Subcutaneous adipose tissue (tissue), 4 donors: Measurements from ENCODE around the gene SLC6A17. TPM values are rescaled to one million over a fixed set of nuclear protein-coding genes. Genes with fewer than 3 reads are reported as not detected.

ENCODE experiments used
- total RNA-seq, 4 donors: library from RNA; depleted of rRNA; stranded (reverse); fragments of >200 nt; gene quantifications; one replicate each; pipeline ENCODE4 v1.1.0, GENCODE V29; 2016
- TF ChIP-seq, protein P1 (sequence below): fragments of 450-650 bp; IDR thresholded peaks from one replicate; pipeline ENCODE4 v1.5.1; 2016; ENCODE audit warnings: low read depth, mild to moderate bottlenecking, control low read depth, antibody characterized with exemption, moderate library complexity

The SLC6A17 gene
- total RNA-seq, 4 donors from 2014 or later = under 0.01 TPM; not detected in 3

DNA sequence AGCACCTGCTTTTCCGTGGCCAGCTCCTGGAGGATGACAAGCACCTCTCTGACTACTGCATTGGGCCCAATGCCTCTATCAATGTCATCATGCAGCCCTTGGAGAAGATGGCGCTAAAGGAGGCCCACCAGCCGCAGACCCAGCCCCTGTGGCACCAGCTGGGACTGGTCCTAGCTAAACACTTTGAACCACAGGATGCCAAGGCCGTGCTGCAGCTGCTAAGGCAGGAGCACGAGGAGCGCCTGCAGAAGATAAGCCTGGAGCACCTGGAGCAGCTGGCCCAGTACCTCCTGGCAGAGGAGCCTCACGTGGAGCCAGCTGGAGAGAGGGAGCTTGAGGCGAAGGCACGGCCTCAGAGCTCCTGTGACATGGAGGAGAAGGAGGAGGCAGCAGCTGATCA, 37.6 kb upstream of the SLC6A17 start:
- TF ChIP-seq, protein P1, sequence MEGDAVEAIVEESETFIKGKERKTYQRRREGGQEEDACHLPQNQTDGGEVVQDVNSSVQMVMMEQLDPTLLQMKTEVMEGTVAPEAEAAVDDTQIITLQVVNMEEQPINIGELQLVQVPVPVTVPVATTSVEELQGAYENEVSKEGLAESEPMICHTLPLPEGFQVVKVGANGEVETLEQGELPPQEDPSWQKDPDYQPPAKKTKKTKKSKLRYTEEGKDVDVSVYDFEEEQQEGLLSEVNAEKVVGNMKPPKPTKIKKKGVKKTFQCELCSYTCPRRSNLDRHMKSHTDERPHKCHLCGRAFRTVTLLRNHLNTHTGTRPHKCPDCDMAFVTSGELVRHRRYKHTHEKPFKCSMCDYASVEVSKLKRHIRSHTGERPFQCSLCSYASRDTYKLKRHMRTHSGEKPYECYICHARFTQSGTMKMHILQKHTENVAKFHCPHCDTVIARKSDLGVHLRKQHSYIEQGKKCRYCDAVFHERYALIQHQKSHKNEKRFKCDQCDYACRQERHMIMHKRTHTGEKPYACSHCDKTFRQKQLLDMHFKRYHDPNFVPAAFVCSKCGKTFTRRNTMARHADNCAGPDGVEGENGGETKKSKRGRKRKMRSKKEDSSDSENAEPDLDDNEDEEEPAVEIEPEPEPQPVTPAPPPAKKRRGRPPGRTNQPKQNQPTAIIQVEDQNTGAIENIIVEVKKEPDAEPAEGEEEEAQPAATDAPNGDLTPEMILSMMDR = no peak

DNA sequence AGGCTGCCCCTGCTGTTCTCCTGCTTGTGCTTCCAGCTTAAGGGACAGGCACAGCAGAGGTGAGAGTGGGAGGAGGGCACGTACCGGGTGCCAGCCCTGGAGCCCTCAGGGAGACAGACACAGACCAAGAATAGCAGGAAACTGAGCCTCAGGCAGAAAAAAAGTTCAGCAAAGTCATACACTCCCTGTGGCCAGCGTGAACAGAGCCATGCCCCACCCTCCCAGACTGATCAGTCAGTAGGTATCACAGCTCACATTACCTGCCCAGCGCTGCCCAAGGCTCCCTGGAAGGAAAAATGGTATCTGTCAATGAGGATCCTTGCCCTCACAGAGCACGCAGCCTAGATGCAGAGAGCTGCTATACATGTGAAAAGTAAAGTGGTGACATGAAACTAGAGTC, 36.7 kb upstream of the SLC6A17 start:
- TF ChIP-seq, protein P1 = no peak

DNA sequence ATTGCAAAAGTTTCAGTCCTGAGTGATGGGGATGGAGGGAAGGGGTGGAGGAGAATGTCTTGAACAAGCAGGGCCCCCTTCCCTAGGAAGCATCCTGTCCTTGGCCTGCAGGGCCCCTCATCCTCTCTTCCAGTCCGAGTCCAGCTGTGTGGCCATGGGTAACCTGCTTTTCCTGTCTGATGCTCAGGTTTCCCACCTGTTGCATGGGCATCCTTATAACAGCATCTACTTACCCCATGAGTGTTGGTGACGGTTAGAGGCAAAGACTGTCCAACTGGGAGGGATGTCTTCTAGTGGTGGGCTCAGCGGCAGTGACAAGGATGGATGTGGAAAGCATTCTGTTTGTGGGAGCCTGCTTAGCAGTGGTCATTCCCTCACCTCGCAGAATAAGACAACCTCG, 36.1 kb upstream of the SLC6A17 start:
- TF ChIP-seq, protein P1 = no peak

DNA sequence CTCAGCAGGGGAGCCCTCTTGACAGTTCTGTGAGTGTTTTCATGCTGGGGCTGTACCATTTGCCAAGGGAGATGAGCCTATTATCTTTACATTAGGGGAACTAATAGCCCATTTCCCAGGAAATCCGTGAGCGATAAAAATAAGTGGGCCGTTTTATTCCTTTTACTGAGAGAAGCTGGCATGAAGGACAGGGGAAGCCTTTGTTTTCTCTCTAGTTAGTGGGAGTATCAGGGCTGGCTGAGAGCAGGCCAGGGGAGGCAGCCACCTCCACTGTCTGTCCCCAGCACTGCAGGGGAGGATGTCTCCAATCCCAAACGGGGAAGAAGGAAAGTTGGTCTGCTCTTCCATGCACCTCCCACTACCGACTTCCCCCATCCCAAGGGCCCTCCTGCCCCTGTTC, 35.5 kb upstream of the SLC6A17 start:
- TF ChIP-seq, protein P1 = no peak

DNA sequence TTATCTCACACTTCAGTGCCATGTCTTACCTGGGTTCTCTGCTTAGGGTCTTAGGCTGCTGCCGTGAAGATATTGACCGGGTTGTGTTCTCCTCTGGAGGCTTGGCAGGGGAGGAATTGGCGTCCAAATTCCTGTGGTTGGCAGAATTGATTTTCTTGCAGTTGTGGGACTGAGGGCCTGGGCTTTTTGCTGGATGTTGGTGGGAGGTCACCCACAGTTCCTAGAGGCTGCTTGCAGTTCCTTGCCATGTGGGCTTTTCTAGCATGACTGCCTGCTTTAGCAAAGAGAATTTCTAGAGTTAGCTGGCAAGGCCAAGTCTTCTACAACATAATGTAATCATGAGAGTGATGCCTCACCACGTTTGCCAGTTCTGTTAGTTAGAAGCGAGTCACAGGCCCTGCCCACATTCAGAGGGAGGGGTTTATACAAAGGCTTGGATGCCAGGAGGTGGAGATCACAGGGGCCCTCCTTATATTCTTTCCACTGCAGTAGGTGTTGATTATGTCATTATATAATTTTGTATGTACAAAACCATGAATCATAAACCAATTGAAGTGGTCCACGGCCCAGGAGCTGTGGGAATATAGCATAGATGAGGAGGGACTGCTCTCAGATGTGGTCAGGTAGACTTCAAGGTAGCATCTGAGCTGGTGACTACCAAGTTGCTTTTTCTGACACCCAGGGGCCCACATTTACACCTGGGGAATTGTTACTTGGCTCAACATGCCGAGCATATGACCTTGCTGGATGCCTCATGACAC, 31.5 kb upstream of the SLC6A17 start:
- TF ChIP-seq, protein P1 = no peak

DNA sequence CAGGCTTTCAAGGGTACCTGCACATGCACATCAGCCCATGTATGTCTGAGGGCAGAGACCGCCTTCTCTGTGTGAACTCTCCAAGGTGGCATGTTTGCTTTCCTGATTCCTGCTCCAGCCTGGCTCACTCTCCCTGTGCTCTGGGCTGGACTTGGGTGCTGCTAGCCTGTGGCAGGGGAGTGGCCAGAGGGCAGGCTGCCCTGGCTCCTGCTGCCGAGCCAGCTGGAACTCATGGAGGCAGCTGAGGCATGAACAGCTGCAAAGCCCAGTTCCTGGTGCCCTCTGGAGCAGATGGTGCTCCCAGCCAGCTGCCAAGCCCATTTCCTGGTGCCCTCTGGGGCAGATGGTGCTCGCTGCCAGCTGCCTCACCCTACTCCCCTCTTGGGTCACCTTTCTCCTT, 30.5 kb upstream of the SLC6A17 start:
- TF ChIP-seq, protein P1 = no peak

DNA sequence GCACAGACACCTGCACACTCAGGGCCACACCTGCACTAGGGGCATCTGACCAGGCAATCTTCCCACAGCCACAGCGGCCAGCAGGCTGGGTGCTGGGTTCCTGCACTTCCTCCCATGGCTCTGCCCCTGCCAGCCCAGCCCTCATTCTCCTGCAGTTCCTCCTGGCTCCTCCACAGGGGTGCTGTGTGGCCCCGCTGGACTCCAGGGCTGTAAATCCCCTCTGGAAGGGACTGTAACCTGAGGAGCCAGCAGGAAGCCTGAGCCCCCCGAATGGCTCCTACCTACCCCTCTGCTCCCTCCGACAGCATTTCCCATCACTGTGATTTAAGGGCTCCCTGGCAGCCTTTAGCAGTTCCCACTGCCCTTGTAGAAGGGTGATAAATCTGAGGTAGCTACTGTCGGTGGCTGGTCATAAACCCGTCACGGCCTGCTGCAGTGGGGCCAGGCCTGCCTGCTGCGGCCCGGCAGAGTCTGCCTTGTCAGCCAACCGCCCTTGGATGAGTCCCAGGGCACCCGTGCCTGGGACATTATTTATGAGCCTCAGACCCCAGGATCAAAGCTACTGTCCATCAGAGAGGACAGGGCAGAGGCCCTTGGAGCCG, 29.2 kb upstream of the SLC6A17 start:
- TF ChIP-seq, protein P1 = no peak
